Endodermal cell (in vitro differentiated cells): Measurements from ENCODE around the gene SPINK2. TPM values are rescaled to one million over a fixed set of nuclear protein-coding genes. Genes with fewer than 3 reads are reported as not detected.

Experiments
- DNase-seq: peaks from one replicate; pipeline ENCODE4 v3.0.0-alpha.2; 2017
- H3K27ac ChIP-seq: 2 replicates; pipeline ENCODE4 v1.5.1; 2013; ENCODE audit warnings: mild to moderate bottlenecking, low read depth, low read length, moderate library complexity
- H3K27me3 ChIP-seq: 2 replicates; pipeline ENCODE4 v1.6.1; 2013; ENCODE audit warnings: mild to moderate bottlenecking, low read length, moderate library complexity; ENCODE audit not compliant: insufficient read depth, control insufficient read depth, poor library complexity, severe bottlenecking
- H3K36me3 ChIP-seq: 2 replicates; pipeline ENCODE4 v1.7.0; 2013; ENCODE audit warnings: mild to moderate bottlenecking, low read length, moderate library complexity; ENCODE audit not compliant: control insufficient read depth, insufficient read depth
- H3K4me1 ChIP-seq: one replicate; pipeline ENCODE4 v1.7.0; 2013; ENCODE audit warnings: low read length; ENCODE audit not compliant: control insufficient read depth, insufficient read depth
- H3K4me3 ChIP-seq: 2 replicates; pipeline ENCODE4 v1.5.1; 2013; ENCODE audit warnings: mild to moderate bottlenecking, low read length, moderate library complexity
- H3K9ac ChIP-seq: 2 replicates; pipeline ENCODE4 v1.6.1; 2013; ENCODE audit warnings: mild to moderate bottlenecking, low read length, moderate library complexity; ENCODE audit not compliant: poor library complexity, severe bottlenecking; ENCODE audit errors: extremely low read depth
- H3K9me3 ChIP-seq: 2 replicates; pipeline ENCODE4 v1.6.1; 2013; ENCODE audit warnings: mild to moderate bottlenecking, low read length, moderate library complexity; ENCODE audit not compliant: control insufficient read depth
- H3K27ac Mint-ChIP-seq: 2 replicates; pipeline ENCODE4 v1.8.0; 2020; ENCODE audit warnings: mixed read lengths
- H3K27me3 Mint-ChIP-seq: 2 replicates; pipeline ENCODE4 v1.8.0; 2021; ENCODE audit warnings: mild to moderate bottlenecking, mixed read lengths; ENCODE audit not compliant: insufficient read depth
- H3K36me3 Mint-ChIP-seq: 2 replicates; pipeline ENCODE4 v1.8.0; 2020; ENCODE audit warnings: low read depth, mixed read lengths
- H3K4me1 Mint-ChIP-seq: 2 replicates; pipeline ENCODE4 v1.8.0; 2020; ENCODE audit warnings: mixed read lengths
- H3K4me3 Mint-ChIP-seq: 2 replicates; pipeline ENCODE4 v1.8.0; 2020; ENCODE audit warnings: mild to moderate bottlenecking, moderate library complexity, mixed read lengths
- H3K9me3 Mint-ChIP-seq: 2 replicates; pipeline ENCODE4 v1.8.0; 2020; ENCODE audit warnings: mild to moderate bottlenecking, mixed read lengths
- CTCF ChIP-seq: fragments of 200-600 bp; sonication (generic); conservative IDR thresholded peaks from 2 replicates; pipeline ENCODE4 v1.5.0; 2021; ENCODE audit warnings: antibody characterized with exemption, mild to moderate bottlenecking
- WGBS, 2 experiments: methylation state at CpG; one replicate each; pipeline versions ENCODE4 v1.1.5 to v1.1.7; 2013; ENCODE audit warnings: missing lambda C conversion rate in 2 of 2, mixed read lengths in 1 of 2; ENCODE audit not compliant: insufficient coverage in 1 of 2, insufficient read length in 1 of 2; 5-methylcytosine and 5-hydroxymethylcytosine counted together
- total RNA-seq, 2 donors: library from RNA; stranded (reverse); fragmentation: NEBNext Ultra II Directional in 1 of 2; extraction: Animal tissue kit (Norgen Biotek cat#: 25700) in 1 of 2; gene quantifications; 2 replicates in 1 of 2; 3 replicates in 1 of 2; pipeline ENCODE4 v1.2.1, GENCODE V29; 2021

Gene SPINK2
- total RNA-seq, 2 donors from 2014 or later, result 0.59 to 0.62 TPM

GRCh38 chr4:56772134-56772533 is 49.4 kb downstream of the SPINK2 start:
- Mint-ChIP-seq H3K36me3 (no peaks in the 10 kb centered on the region), H3K27me3 (no peaks in the 10 kb centered on the region), H3K4me1 (peaks cover 5% of the 10 kb centered on the region), H3K4me3 (no peak overlapping the region), H3K27ac (no peak overlapping the region), H3K9me3 (no peaks in the 10 kb centered on the region)
- no peaks in the 10 kb centered on the region for H3K4me1 ChIP-seq
- TF ChIP-seq CTCF, result no peak
- H3K27me3 ChIP-seq, result no peaks in the 10 kb centered on the region
- no peak for DNase-seq
- no peaks in the 10 kb centered on the region for H3K36me3 ChIP-seq
- H3K9ac ChIP-seq, result no peak overlapping the region
- H3K9me3 ChIP-seq, result no peaks in the 10 kb centered on the region
- H3K27ac ChIP-seq, result no peak overlapping the region
- 91% methylated on average over 2 of the region's 2 CpGs; no CpG with 5 or more reads in 1 of the 2 experiments for WGBS, 2 experiments
- no peak overlapping the region for H3K4me3 ChIP-seq

- H3K36me3 Mint-ChIP-seq, result no peaks in the 10 kb centered on the region
- DNase-seq, result no peak
- H3K27ac Mint-ChIP-seq, result no peak overlapping the region
These were observed 52.7 kb downstream of the SPINK2 start for GRCh38 chr4:56768763-56769162.

GRCh38 chr4:56768316-56768715 is 53.2 kb downstream of the SPINK2 start:
- no peak overlapping the region for H3K9ac ChIP-seq
- H3K4me3 ChIP-seq, result no peak overlapping the region
- no peaks in the 10 kb centered on the region for H3K36me3 ChIP-seq
- H3K9me3 Mint-ChIP-seq, result no peaks in the 10 kb centered on the region
- H3K4me3 Mint-ChIP-seq, result no peak overlapping the region
- no peaks in the 10 kb centered on the region for H3K9me3 ChIP-seq
- no peak for DNase-seq
- H3K27me3 Mint-ChIP-seq, result no peaks in the 10 kb centered on the region
- TF ChIP-seq CTCF, result no peak
- no peaks in the 10 kb centered on the region for H3K27me3 ChIP-seq
- H3K27ac Mint-ChIP-seq, result no peak overlapping the region
- no peak overlapping the region for H3K27ac ChIP-seq
- H3K4me1 Mint-ChIP-seq, result peaks cover 5% of the 10 kb centered on the region
- WGBS, 2 experiments, result 56 to 62% methylated on average over 2 to 3 of the region's 3 CpGs
- H3K4me1 ChIP-seq, result no peaks in the 10 kb centered on the region
- H3K36me3 Mint-ChIP-seq, result no peaks in the 10 kb centered on the region

More at GRCh38 chr4:56768763-56769162, 52.7 kb downstream of the SPINK2 start:
- H3K27me3 Mint-ChIP-seq, result no peaks in the 10 kb centered on the region
- H3K27me3 ChIP-seq, result no peaks in the 10 kb centered on the region
- H3K9ac ChIP-seq, result no peak overlapping the region
- H3K27ac ChIP-seq, result no peak overlapping the region
- no peak overlapping the region for H3K4me3 Mint-ChIP-seq
- H3K9me3 ChIP-seq, result no peaks in the 10 kb centered on the region
- 67% methylated on average over 4 of the region's 4 CpGs; no CpG with 5 or more reads in 1 of the 2 experiments for WGBS, 2 experiments
- no peaks in the 10 kb centered on the region for H3K9me3 Mint-ChIP-seq
- TF ChIP-seq CTCF, result no peak
- no peaks in the 10 kb centered on the region for H3K4me1 ChIP-seq
- H3K36me3 ChIP-seq, result no peaks in the 10 kb centered on the region
- H3K4me3 ChIP-seq, result no peak overlapping the region
- H3K4me1 Mint-ChIP-seq, result peaks cover 5% of the 10 kb centered on the region
